MV-4-11 (cell line): ENCODE results near the gene PGAM5.
"Not testable (repeated sequence)": the region's sequence is repeated elsewhere in the genome, so short reads cannot be mapped to it uniquely, and the experiment has no call there.

Experiments
- DNase-seq: peaks from one replicate; lab custom pipeline; 2025; lab: John Stamatoyannopoulos, UW

The PGAM5 gene

GRCh38 chr12:132689227-132689626 is 21.4 kb upstream of the PGAM5 start:
- DNase-seq = no peak

- no peak for DNase-seq
Measured at GRCh38 chr12:132690112-132690511, 20.5 kb upstream of the PGAM5 start.

GRCh38 chr12:132692030-132692429 is 18.6 kb upstream of the PGAM5 start:
- DNase-seq = not testable (repeated sequence)

GRCh38 chr12:132694888-132695287 is 15.8 kb upstream of the PGAM5 start:
- DNase-seq = not testable (repeated sequence)

- DNase-seq = no peak
Measured at GRCh38 chr12:132695431-132695830, 15.2 kb upstream of the PGAM5 start.

DNA sequence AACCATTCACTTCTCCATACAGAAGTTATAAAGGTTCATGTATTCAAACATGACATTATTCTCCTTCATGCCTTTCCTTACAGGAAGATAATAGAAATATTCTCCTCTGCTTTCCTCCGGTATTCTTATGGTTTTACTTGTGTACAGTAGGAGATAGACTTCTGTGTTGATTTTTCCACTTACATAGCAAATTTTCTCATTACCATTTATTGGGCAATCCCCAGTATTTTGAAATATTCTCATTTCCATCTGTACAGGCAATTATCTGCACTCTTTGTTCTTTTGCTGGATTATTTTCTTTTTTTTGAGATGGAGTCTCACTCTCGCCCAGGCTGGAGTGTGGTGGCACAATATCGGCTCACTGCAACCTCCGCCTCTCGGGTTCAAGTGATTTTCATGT is 12.3 kb upstream of the PGAM5 start:
- DNase-seq = no peak

- no peak for DNase-seq
Measured at GRCh38 chr12:132700212-132700822, 10.3 kb upstream of the PGAM5 start.

- no peak for DNase-seq
Measured at GRCh38 chr12:132702640-132703039, 8.0 kb upstream of the PGAM5 start.

DNA sequence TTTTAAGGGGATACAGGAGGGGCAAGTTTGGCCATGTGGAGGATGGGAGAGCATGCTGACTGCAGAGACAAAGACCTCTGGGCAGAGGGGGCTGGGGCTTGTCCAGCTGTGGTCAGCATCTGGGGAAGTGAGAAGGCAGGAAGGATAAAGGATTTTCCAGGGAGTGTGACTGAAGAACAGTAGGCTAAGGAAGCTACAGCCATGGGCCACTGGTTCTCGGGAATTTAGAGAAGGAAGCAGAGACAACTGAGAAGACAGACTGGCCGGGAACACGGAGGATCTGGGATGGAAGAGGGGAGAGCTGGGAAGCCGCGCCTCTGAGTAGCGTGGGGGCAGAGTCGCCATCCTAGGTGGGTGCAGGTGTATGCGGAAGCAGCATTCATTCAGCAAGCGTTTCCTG is 7.0 kb upstream of the PGAM5 start:
- DNase-seq = no peak

- no peak for DNase-seq
Measured at GRCh38 chr12:132707241-132707640, 3.4 kb upstream of the PGAM5 start.

GRCh38 chr12:132708150-132708549 is 2.5 kb upstream of the PGAM5 start:
- DNase-seq = no peak

GRCh38 chr12:132710043-132710404 is 618 bp upstream of the PGAM5 start:
- no peak for DNase-seq

GRCh38 chr12:132711080-132711843 is 620 bp downstream of the PGAM5 start:
- DNase-seq = no peak

DNA sequence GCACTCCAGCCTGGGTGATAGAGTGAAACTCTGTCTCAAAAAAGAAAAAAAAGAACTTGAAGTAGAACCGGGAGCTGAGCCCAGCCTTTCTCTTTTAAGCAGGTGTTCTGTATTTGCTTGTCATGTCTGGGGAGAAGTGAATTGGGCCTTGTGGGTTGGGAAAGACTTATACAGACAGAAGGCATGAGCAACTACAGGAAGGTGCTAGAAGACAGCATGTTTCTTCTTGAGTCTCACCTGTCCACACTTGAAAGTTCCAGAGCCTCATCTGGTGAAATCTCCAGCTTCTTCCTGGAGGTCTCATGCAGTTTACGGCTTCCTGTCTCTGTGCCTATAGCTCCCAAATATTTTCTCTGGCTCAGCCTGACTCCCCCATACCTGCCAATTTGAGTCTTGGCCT is 2.5 kb downstream of the PGAM5 start:
- DNase-seq = no peak

- no peak for DNase-seq
Measured at GRCh38 chr12:132715874-132716273, 5.2 kb downstream of the PGAM5 start.

GRCh38 chr12:132716356-132716755 is 5.7 kb downstream of the PGAM5 start:
- no peak for DNase-seq

DNA sequence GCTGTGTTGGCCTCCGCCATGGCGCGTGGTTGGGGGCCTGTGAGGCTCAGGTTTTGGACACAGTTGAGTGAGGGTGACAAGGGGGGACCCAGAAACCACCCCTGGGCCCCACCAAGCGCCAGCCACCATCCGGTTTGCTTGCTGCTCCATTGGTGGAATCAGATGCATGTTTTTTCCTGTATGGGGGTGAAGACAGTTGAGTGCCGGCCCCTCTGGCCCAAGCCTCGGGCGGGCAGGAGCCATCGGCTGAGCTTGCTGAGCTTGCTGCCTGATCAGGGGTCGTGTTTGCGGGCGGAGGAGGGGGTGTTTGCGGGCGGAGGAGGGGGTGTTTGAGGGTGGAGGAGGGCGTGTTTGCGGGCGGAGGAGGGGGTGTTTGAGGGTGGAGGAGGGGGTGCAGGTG is 6.4 kb downstream of the PGAM5 start:
- no peak for DNase-seq

GRCh38 chr12:132717531-132718387 is 7.1 kb downstream of the PGAM5 start:
- DNase-seq = no peak

GRCh38 chr12:132718644-132719043 is 8.0 kb downstream of the PGAM5 start:
- no peak for DNase-seq

DNA sequence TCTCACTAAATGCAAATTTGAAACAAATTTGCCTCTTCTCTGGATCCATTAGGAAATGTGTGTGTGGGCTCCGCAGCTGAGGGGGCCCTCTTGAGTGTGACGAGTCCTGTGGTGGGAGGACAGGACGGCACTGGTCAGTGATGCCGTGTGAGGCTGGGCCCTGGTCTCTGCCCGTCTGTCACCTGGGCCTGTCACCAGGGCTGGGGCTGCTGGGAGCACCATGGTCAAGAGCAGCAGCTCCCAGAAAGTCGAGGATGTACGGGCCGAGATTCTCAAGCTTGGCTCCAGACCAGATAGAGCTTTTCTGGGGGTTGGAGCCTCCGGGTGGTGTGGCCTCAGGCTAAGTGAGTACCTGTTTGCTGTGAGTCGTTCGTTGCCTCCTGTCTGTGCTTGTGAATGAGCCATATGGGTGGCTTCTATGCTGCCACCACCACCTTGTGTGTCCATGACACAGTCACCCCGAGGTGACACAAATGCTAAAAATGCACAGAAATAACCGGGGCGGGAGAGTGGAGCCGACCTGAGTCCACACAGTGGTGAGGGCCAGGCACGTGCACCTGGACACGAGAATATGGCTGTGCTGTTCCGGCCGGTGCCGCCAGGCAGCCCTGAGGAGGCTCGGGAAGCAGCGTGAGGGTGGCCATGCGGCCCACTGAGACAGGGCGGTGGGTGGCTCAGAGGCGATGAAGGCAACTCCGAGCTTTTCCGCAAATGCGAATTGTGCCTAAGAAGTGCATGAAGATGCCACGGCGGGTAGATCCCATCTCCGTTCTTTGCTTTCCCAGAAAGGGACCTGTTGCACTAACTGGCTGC is 8.7 kb downstream of the PGAM5 start:
- DNase-seq = no peak

- DNase-seq = no peak
Measured at GRCh38 chr12:132719954-132720324, 9.3 kb downstream of the PGAM5 start.
